ENCODE data around the gene AADACL2.

- TF ChIP-seq CTCF (IDR thresholded peaks at IDR 0.05) (no peak), POLR2A (IDR thresholded peaks at IDR 0.05) (no peak)
Observed at GRCh38 chr3:151732861-151733260, 866 bp upstream of the AADACL2 start.

Data from transverse colon (tissue), 3 donors.